ENCODE data around the gene TMEM247. TPM values are rescaled to one million over a fixed set of nuclear protein-coding genes. Genes with fewer than 3 reads are reported as not detected.

The TMEM247 gene
- total RNA-seq, 1 experiment from 2014 or later = not detected

DNA sequence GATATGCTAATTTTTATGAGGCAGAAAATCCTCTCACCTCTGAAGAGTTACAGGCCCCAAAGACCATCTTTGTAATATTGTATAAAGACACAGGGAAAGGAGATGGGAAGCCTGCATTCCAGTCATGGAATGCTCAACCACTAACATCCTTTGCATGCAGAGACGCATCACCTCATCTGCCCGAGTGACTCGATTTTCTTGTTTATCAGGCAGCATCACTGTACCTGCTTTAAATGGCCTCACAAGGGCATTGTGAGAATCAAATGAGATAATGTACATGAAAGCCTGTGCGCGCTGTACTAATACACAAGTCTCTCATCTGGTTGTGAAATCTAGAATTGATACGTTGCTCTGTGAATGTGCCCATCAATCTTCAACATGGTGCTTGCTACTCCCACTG lies 10.2 kb upstream of the TMEM247 start (continued):
- TF ChIP-seq, protein P1, sequence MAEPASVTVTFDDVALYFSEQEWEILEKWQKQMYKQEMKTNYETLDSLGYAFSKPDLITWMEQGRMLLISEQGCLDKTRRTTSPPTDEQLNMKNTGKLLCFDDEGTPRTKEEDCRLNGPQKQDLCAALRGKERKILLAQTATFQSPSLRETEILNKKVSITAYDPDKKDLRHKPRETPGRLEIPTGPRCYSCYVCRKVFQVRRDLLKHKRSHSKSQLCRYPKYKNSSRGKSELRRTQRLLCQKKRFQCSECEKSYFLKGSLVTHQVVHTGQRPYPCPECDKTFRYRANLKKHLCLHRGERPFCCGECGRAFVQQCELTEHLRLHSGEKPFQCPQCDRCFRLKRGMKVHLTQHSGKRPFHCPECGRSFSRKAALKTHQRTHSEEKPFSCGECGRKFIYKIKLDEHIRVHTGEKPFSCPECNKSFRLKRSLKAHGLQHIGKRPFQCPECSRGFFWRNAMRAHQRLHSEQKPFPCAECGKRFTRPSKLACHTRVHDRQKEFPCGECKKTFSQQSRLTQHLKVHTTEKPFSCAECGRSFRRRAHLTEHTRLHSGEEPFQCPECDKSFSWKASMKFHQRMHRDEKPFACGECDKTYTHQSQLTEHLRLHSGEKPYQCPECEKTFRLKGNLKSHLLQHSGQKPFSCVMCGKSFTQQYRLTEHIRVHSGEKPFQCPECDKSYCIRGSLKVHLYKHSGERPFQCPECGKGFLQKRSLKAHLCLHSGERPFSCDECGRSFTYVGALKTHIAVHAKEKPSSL (CRISPR knock-in tag; conservative IDR thresholded peaks at IDR 0.05) = no peak
- TF ChIP-seq NFE2L1 (CRISPR knock-in tag; IDR thresholded peaks at IDR 0.05) (no peak), EMX1 (CRISPR knock-in tag; IDR thresholded peaks at IDR 0.05) (no peak), JUN (CRISPR knock-in tag; IDR thresholded peaks at IDR 0.05) (no peak), SMAD3 (CRISPR knock-in tag; IDR thresholded peaks at IDR 0.05; ENCODE audit: borderline replicate concordance) (no peak), HMGA2 (CRISPR knock-in tag; IDR thresholded peaks at IDR 0.05) (no peak)
- TF ChIP-seq, protein P2, sequence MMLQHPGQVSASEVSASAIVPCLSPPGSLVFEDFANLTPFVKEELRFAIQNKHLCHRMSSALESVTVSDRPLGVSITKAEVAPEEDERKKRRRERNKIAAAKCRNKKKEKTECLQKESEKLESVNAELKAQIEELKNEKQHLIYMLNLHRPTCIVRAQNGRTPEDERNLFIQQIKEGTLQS (CRISPR knock-in tag; conservative IDR thresholded peaks at IDR 0.05) = no peak

DNA sequence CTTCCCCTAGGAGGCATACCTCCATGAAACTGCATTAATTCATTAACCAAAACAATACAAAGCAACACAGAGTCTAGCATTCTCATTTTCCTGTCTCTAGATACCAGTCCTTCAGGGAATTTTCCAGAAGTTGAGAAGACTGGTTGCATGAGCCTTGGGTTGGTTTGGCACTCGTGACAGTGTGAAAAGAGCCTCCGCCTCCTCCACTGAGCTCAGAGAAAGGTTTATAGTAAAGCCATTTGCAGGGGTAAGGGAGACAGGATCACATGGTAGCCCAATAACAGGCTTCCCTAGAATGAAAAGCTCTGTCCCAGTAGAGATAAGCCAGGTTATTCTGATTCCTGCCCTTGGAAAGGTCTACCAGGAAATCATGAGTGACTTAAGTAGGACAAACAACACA lies 9.7 kb upstream of the TMEM247 start:
- POLR2A ChIA-PET = no interaction called here
- DNase-seq (ENCODE audit: low spot score) (no peak), ATAC-seq (no peak)
- peaks cover 8% of the 10 kb centered on the region for H3K9me3 Mint-ChIP-seq
- H3K27ac Mint-ChIP-seq = no peak overlapping the region
- H3K27me3 Mint-ChIP-seq (ENCODE audit: low read depth) = peaks cover 6% of the 10 kb centered on the region
- no peak overlapping the region for H3K4me3 Mint-ChIP-seq
- CTCF ChIA-PET = no interaction called here
- H3K36me3 Mint-ChIP-seq = no peaks in the 10 kb centered on the region
- peaks cover under 1% of the 10 kb centered on the region; the same call in 1 of the 2 replicates for H3K4me1 Mint-ChIP-seq
- TF ChIP-seq, protein P3, sequence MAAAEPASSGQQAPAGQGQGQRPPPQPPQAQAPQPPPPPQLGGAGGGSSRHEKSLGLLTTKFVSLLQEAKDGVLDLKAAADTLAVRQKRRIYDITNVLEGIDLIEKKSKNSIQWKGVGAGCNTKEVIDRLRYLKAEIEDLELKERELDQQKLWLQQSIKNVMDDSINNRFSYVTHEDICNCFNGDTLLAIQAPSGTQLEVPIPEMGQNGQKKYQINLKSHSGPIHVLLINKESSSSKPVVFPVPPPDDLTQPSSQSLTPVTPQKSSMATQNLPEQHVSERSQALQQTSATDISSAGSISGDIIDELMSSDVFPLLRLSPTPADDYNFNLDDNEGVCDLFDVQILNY (CRISPR knock-in tag; IDR thresholded peaks at IDR 0.05) = no peak
- TF ChIP-seq ZNF232 (CRISPR knock-in tag; IDR thresholded peaks at IDR 0.05) (no peak), ZBTB21 (CRISPR knock-in tag; IDR thresholded peaks at IDR 0.05; ENCODE audit: borderline replicate concordance) (no peak), SP1 (CRISPR knock-in tag; conservative IDR thresholded peaks at IDR 0.05) (no peak), RORB (CRISPR knock-in tag; IDR thresholded peaks at IDR 0.05) (no peak), ETV6 (CRISPR knock-in tag; IDR thresholded peaks at IDR 0.05) (no peak)
- TF ChIP-seq, protein P4, sequence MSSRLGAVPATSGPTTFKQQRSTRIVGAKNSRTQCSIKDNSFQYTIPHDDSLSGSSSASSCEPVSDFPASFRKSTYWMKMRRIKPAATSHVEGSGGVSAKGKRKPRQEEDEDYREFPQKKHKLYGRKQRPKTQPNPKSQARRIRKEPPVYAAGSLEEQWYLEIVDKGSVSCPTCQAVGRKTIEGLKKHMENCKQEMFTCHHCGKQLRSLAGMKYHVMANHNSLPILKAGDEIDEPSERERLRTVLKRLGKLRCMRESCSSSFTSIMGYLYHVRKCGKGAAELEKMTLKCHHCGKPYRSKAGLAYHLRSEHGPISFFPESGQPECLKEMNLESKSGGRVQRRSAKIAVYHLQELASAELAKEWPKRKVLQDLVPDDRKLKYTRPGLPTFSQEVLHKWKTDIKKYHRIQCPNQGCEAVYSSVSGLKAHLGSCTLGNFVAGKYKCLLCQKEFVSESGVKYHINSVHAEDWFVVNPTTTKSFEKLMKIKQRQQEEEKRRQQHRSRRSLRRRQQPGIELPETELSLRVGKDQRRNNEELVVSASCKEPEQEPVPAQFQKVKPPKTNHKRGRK (CRISPR knock-in tag; IDR thresholded peaks at IDR 0.05; ENCODE audit: borderline replicate concordance) = no peak

DNA sequence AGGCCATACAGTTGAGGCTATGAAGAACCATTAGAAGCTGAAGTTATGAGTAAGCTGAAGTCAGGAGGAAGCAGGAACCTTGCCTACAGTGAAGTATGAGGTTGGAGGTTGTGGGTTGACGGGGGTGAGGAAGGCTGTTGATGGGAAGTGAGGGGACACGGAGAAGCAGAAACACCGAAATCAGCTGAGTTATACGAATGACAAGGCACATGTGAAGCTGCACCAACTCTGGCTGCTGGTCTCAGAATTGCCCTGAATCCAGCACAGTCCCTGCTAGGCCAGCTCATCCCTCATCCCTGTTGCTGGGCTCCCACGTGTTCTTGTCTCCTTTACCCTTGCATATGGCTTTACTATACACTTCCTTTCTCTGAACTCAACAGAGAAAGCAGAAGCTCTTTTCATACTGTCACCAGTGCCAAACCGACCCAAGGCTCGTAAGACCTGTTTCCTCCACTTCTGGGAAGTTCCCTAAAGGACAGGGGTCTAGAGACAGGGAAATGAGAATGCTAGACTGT lies 9.2 kb upstream of the TMEM247 start:
- Mint-ChIP-seq H3K4me3 (no peak overlapping the region), H3K4me1 (no peaks in the 10 kb centered on the region), H3K27me3 (ENCODE audit: low read depth) (peaks cover 6% of the 10 kb centered on the region), H3K27ac (no peak overlapping the region), H3K36me3 (no peaks in the 10 kb centered on the region), H3K9me3 (peaks cover 13% of the 10 kb centered on the region)
- ATAC-seq (no peak), DNase-seq (ENCODE audit: low spot score) (no peak)
- ChIA-PET POLR2A (no interaction called here), CTCF (no interaction called here)
- TF ChIP-seq ESRRA (CRISPR knock-in tag; IDR thresholded peaks at IDR 0.05; ENCODE audit: borderline replicate concordance) (no peak), JAZF1 (CRISPR knock-in tag; IDR thresholded peaks at IDR 0.05) (no peak), NR2C2 (CRISPR knock-in tag; IDR thresholded peaks at IDR 0.05) (no peak), ZNF219 (CRISPR knock-in tag; IDR thresholded peaks at IDR 0.05; ENCODE audit: borderline replicate concordance) (no peak), MYBL2 (CRISPR knock-in tag; IDR thresholded peaks at IDR 0.05) (no peak), TCF7 (CRISPR knock-in tag; IDR thresholded peaks at IDR 0.05; ENCODE audit: low read depth) (no peak), RELA (CRISPR knock-in tag; IDR thresholded peaks at IDR 0.05; ENCODE audit: borderline replicate concordance) (no peak), PRRX2 (CRISPR knock-in tag; IDR thresholded peaks at IDR 0.05) (no peak), JUN (CRISPR knock-in tag; IDR thresholded peaks at IDR 0.05) (no peak)
- TF ChIP-seq, protein P2 (CRISPR knock-in tag; conservative IDR thresholded peaks at IDR 0.05) = no peak
- TF ChIP-seq, protein P5, sequence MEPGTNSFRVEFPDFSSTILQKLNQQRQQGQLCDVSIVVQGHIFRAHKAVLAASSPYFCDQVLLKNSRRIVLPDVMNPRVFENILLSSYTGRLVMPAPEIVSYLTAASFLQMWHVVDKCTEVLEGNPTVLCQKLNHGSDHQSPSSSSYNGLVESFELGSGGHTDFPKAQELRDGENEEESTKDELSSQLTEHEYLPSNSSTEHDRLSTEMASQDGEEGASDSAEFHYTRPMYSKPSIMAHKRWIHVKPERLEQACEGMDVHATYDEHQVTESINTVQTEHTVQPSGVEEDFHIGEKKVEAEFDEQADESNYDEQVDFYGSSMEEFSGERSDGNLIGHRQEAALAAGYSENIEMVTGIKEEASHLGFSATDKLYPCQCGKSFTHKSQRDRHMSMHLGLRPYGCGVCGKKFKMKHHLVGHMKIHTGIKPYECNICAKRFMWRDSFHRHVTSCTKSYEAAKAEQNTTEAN (CRISPR knock-in tag; IDR thresholded peaks at IDR 0.05) = no peak
- TF ChIP-seq, protein P6, sequence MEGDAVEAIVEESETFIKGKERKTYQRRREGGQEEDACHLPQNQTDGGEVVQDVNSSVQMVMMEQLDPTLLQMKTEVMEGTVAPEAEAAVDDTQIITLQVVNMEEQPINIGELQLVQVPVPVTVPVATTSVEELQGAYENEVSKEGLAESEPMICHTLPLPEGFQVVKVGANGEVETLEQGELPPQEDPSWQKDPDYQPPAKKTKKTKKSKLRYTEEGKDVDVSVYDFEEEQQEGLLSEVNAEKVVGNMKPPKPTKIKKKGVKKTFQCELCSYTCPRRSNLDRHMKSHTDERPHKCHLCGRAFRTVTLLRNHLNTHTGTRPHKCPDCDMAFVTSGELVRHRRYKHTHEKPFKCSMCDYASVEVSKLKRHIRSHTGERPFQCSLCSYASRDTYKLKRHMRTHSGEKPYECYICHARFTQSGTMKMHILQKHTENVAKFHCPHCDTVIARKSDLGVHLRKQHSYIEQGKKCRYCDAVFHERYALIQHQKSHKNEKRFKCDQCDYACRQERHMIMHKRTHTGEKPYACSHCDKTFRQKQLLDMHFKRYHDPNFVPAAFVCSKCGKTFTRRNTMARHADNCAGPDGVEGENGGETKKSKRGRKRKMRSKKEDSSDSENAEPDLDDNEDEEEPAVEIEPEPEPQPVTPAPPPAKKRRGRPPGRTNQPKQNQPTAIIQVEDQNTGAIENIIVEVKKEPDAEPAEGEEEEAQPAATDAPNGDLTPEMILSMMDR (IDR thresholded peaks at IDR 0.05) = no peak
- TF ChIP-seq, protein P7, sequence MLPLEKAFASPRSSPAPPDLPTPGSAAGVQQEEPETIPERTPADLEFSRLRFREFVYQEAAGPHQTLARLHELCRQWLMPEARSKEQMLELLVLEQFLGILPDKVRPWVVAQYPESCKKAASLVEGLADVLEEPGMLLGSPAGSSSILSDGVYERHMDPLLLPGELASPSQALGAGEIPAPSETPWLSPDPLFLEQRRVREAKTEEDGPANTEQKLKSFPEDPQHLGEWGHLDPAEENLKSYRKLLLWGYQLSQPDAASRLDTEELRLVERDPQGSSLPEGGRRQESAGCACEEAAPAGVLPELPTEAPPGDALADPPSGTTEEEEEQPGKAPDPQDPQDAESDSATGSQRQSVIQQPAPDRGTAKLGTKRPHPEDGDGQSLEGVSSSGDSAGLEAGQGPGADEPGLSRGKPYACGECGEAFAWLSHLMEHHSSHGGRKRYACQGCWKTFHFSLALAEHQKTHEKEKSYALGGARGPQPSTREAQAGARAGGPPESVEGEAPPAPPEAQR (CRISPR knock-in tag; IDR thresholded peaks at IDR 0.05) = no peak

Data from WTC11 (cell line).